Breast epithelium (tissue), 4 donors: ENCODE data around the gene SSH2. TPM values are rescaled to one million over a fixed set of nuclear protein-coding genes. Genes with fewer than 3 reads are reported as not detected.

Experiments used
- DNase-seq, 2 donors: peaks; one replicate each; pipeline ENCODE4 v3.0.0-alpha.2; 2019; ENCODE audit warnings: low spot score in 2 of 2
- H3K27ac ChIP-seq, 2 donors: fragments of 200-600 bp; sonication (generic) in 1 of 2; one replicate each; pipeline ENCODE4 v1.5.1; 2016 to 2019; ENCODE audit warnings: mild to moderate bottlenecking in 1 of 2
- H3K27me3 ChIP-seq, 2 donors: fragments of 200-600 bp; sonication (generic) in 1 of 2; one replicate each; pipeline versions ENCODE4 v1.5.1 to v1.6.0; 2017 to 2019; ENCODE audit warnings: control low read depth in 1 of 2, mild to moderate bottlenecking in 1 of 2
- H3K36me3 ChIP-seq: fragments of 200-600 bp; one replicate; pipeline ENCODE4 v1.5.1; 2019
- H3K4me1 ChIP-seq, 2 donors: fragments of 200-600 bp; sonication (generic); one replicate each; pipeline ENCODE4 v1.5.1; 2016 to 2019; ENCODE audit warnings: control low read depth in 1 of 2
- H3K4me3 ChIP-seq, 3 donors: fragments of 200-600 bp; sonication (generic); 1 replicate in 2 of 3; 2 replicates in 1 of 3; pipeline ENCODE4 v1.5.1; 2016 to 2019; ENCODE audit warnings: mild to moderate bottlenecking in 3 of 3, moderate library complexity in 2 of 3
- H3K9me3 ChIP-seq, 2 donors: fragments of 200-600 bp; sonication (generic) in 1 of 2; one replicate each; pipeline ENCODE4 v1.5.1; 2016 to 2019; ENCODE audit warnings: control low read depth in 1 of 2
- POLR2A ChIP-seq: fragments of 450-650 bp; IDR thresholded peaks from one replicate; pipeline ENCODE4 v1.6.1; 2016; ENCODE audit warnings: antibody characterized with exemption, mild to moderate bottlenecking, moderate library complexity
- POLR2AphosphoS5 ChIP-seq, 3 donors: sonication (generic); formaldehyde crosslinking; IDR thresholded peaks; one replicate each; pipeline ENCODE4 v1.6.1; 2017; ENCODE audit warnings: antibody characterized with exemption in 3 of 3
- intact Hi-C: fragments of 100-400 bp; cut with DNase I; formaldehyde crosslinking; loops from one replicate; pipeline ENCODE4 v1.15.1; 2023; ENCODE audit warnings: low total_unique reads
- total RNA-seq, 3 donors: library from RNA; depleted of rRNA; stranded (reverse); fragments of >200 nt; gene quantifications; one replicate each; pipeline ENCODE4 v1.1.0, GENCODE V29; 2016
- TF ChIP-seq, protein P1 (sequence below), 3 donors: fragments of 450-650 bp; IDR thresholded peaks; one replicate each; pipeline ENCODE4 v1.5.1; 2016 to 2017; ENCODE audit warnings: antibody characterized with exemption in 3 of 3, mild to moderate bottlenecking in 3 of 3, moderate library complexity in 3 of 3

The SSH2 gene
- total RNA-seq, 3 donors from 2014 or later: 23.0 to 64.2 (median 25.9) TPM

- Histone ChIP-seq H3K36me3 (no peaks in the 10 kb centered on the region), H3K27ac (no peak overlapping the region), H3K9me3 (no peaks in the 10 kb centered on the region), H3K4me3 (no peak overlapping the region), H3K27me3 (no peaks in the 10 kb centered on the region), H3K4me1 (no peaks in the 10 kb centered on the region)
- no peak for DNase-seq
- TF ChIP-seq, protein P1, sequence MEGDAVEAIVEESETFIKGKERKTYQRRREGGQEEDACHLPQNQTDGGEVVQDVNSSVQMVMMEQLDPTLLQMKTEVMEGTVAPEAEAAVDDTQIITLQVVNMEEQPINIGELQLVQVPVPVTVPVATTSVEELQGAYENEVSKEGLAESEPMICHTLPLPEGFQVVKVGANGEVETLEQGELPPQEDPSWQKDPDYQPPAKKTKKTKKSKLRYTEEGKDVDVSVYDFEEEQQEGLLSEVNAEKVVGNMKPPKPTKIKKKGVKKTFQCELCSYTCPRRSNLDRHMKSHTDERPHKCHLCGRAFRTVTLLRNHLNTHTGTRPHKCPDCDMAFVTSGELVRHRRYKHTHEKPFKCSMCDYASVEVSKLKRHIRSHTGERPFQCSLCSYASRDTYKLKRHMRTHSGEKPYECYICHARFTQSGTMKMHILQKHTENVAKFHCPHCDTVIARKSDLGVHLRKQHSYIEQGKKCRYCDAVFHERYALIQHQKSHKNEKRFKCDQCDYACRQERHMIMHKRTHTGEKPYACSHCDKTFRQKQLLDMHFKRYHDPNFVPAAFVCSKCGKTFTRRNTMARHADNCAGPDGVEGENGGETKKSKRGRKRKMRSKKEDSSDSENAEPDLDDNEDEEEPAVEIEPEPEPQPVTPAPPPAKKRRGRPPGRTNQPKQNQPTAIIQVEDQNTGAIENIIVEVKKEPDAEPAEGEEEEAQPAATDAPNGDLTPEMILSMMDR (IDR thresholded peaks at IDR 0.05): no peak
- TF ChIP-seq POLR2A (no peak), POLR2AphosphoS5 (IDR thresholded peaks at IDR 0.05) (no peak)
- intact Hi-C loops: no loop called here
These were observed 38.9 kb downstream of the SSH2 start for GRCh38 chr17:29891131-29891530.

GRCh38 chr17:29885031-29885640 lies 44.9 kb downstream of the SSH2 start:
- TF ChIP-seq, protein P1 (IDR thresholded peaks at IDR 0.05): no peak
- TF ChIP-seq POLR2A: no peak
- DNase-seq: no peak
- no peak overlapping the region for H3K27ac ChIP-seq
- intact Hi-C loops: no loop called here
- H3K36me3 ChIP-seq: no peaks in the 10 kb centered on the region
- no peaks in the 10 kb centered on the region for H3K9me3 ChIP-seq
- H3K27me3 ChIP-seq: no peaks in the 10 kb centered on the region
- H3K4me1 ChIP-seq: no peaks in the 10 kb centered on the region
- no peak overlapping the region for H3K4me3 ChIP-seq

DNA sequence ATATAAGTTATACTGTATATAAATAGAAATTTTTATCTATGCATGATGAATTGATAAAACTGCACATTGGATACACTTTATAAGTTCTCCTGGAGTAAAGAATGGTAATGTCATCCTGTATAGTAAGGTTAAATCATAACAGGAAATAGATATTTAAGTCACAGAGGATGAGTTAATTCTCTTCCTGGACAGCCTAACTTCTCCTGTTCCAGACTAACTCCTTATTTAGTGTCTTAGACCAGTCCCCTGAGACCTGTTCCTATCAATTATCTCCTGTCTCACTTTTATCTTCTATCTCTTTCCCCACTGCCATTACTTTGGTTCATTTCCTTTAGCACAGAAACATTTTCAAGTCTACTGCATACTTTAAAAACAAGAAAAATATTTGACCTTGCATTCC lies 46.5 kb downstream of the SSH2 start:
- no peak for DNase-seq
- Histone ChIP-seq H3K4me3 (no peak overlapping the region), H3K27me3 (no peaks in the 10 kb centered on the region), H3K9me3 (no peaks in the 10 kb centered on the region), H3K27ac (no peak overlapping the region), H3K36me3 (no peaks in the 10 kb centered on the region), H3K4me1 (no peaks in the 10 kb centered on the region)
- TF ChIP-seq POLR2A: no peak
- TF ChIP-seq POLR2AphosphoS5 (IDR thresholded peaks at IDR 0.05): no peak
- TF ChIP-seq, protein P1 (IDR thresholded peaks at IDR 0.05): no peak
- intact Hi-C loops: no loop called here

DNA sequence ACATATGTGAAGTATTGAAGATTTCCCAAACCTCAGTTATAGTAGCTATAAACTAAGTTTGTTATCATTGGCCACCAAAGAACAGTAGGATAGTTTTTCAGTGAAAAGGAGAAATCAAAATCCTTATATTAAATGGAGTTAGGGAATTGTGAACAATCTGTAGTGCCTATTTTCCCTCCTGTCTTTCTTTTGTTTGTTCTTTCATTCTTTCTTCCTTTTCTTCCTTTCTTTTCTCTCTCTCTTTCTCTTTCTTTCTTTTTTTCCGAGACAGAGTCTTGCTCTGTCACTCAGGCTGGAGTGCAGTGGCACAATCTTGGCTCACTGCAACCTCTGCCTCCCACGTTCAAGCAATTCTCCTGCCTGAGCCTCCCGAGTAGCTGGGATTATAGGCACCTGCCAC lies 48.8 kb downstream of the SSH2 start:
- no peaks in the 10 kb centered on the region for H3K4me1 ChIP-seq
- no peak for DNase-seq
- H3K27ac ChIP-seq: no peak overlapping the region
- no peak for TF ChIP-seq POLR2A
- TF ChIP-seq, protein P1 (IDR thresholded peaks at IDR 0.05): no peak
- no peak for TF ChIP-seq POLR2AphosphoS5 (IDR thresholded peaks at IDR 0.05)
- no peaks in the 10 kb centered on the region for H3K9me3 ChIP-seq
- H3K36me3 ChIP-seq: no peaks in the 10 kb centered on the region
- H3K4me3 ChIP-seq: no peak overlapping the region
- no peaks in the 10 kb centered on the region for H3K27me3 ChIP-seq
- intact Hi-C loops: no loop called here

- Histone ChIP-seq H3K36me3 (no peaks in the 10 kb centered on the region), H3K27me3 (no peaks in the 10 kb centered on the region), H3K27ac (no peak overlapping the region), H3K9me3 (no peaks in the 10 kb centered on the region), H3K4me3 (no peak overlapping the region), H3K4me1 (no peaks in the 10 kb centered on the region)
- TF ChIP-seq, protein P1 (IDR thresholded peaks at IDR 0.05): no peak
- TF ChIP-seq POLR2A (no peak), POLR2AphosphoS5 (IDR thresholded peaks at IDR 0.05) (no peak)
- no peak for DNase-seq
- intact Hi-C loops: no loop called here
These were observed 50.0 kb downstream of the SSH2 start for GRCh38 chr17:29880031-29880430.
